ENCODE data around the gene IL37.

Gene IL37

GRCh38 chr2:112962308-112963175 lies 51.6 kb downstream of the IL37 start:
- DNase-seq, result no peak

- no peak for DNase-seq
Observed at GRCh38 chr2:112967023-112967422, 56.1 kb downstream of the IL37 start.

All from DMS79 treated with DMSO at 0.1 percent for 48 hours (cell line).